Spleen (tissue), 11 donors: ENCODE data around the gene TTI1. TPM values are rescaled to one million over a fixed set of nuclear protein-coding genes. Genes with fewer than 3 reads are reported as not detected.
A peak's percentile ranks its signal among the peaks of the same experiment; 100 is the strongest.

Experiments
- DNase-seq: peaks from one replicate; pipeline ENCODE4 v3.0.0-alpha.2; 2020
- H3K27ac ChIP-seq, 8 donors: fragments of 200-600 bp; sonication (generic) in 7 of 8; 1 replicate in 4 of 8; 2 replicates in 4 of 8; pipeline versions ENCODE4 v1.5.0 to v1.8.0; 2016 to 2021; ENCODE audit warnings: inconsistent platforms in 4 of 8, mild to moderate bottlenecking in 4 of 8, moderate library complexity in 1 of 8
- H3K27me3 ChIP-seq, 7 donors: fragments of 200-600 bp; sonication (generic) in 6 of 7; replicated peaks in 1 of 7; 1 replicate in 4 of 7; 2 replicates in 3 of 7; pipeline versions ENCODE4 v1.5.0 to v1.8.0; 2016 to 2021; ENCODE audit warnings: inconsistent platforms in 3 of 7, mild to moderate bottlenecking in 1 of 7
- H3K36me3 ChIP-seq, 6 donors: fragments of 200-600 bp; sonication (generic) in 5 of 6; 1 replicate in 4 of 6; 2 replicates in 2 of 6; pipeline versions ENCODE4 v1.5.0 to v1.8.0; 2016 to 2021; ENCODE audit warnings: inconsistent platforms in 2 of 6
- H3K4me1 ChIP-seq, 6 donors: fragments of 200-600 bp; sonication (generic) in 5 of 6; 1 replicate in 3 of 6; 2 replicates in 3 of 6; pipeline versions ENCODE4 v1.5.0 to v1.8.0; 2016 to 2021; ENCODE audit warnings: inconsistent platforms in 3 of 6
- H3K4me3 ChIP-seq, 8 donors: fragments of 200-600 bp; sonication (generic) in 7 of 8; 1 replicate in 4 of 8; 2 replicates in 4 of 8; pipeline versions ENCODE4 v1.5.0 to v1.8.0; 2016 to 2021; ENCODE audit warnings: inconsistent platforms in 4 of 8, mild to moderate bottlenecking in 4 of 8, moderate library complexity in 2 of 8
- H3K9me3 ChIP-seq, 8 donors: fragments of 200-600 bp; sonication (generic) in 7 of 8; 1 replicate in 4 of 8; 2 replicates in 4 of 8; pipeline versions ENCODE4 v1.5.0 to v1.8.0; 2016 to 2021; ENCODE audit warnings: inconsistent platforms in 4 of 8
- CTCF ChIP-seq, 11 experiments: fragments of 200-600 bp in 7 of 11; fragments of 450-650 bp in 4 of 11; sonication (generic) in 4 of 11; IDR thresholded peaks in 8 of 11; conservative IDR thresholded peaks in 3 of 11; 1 replicate in 7 of 11; 2 replicates in 4 of 11; pipeline versions ENCODE4 v1.4.0 to v1.8.0; 2016 to 2021; ENCODE audit warnings: antibody characterized with exemption in 11 of 11, inconsistent platforms in 4 of 11, mild to moderate bottlenecking in 1 of 11
- POLR2A ChIP-seq, 3 donors: fragments of 450-650 bp; IDR thresholded peaks; one replicate each; pipeline ENCODE4 v1.5.1; 2017; ENCODE audit warnings: antibody characterized with exemption in 3 of 3, mild to moderate bottlenecking in 1 of 3
- POLR2AphosphoS5 ChIP-seq, 3 donors: sonication (generic); formaldehyde crosslinking; IDR thresholded peaks; one replicate each; pipeline ENCODE4 v1.5.1; 2017; ENCODE audit warnings: antibody characterized with exemption in 3 of 3
- WGBS, 5 donors: extraction: QIAGEN DNeasy Blood & Tissue Kit in 3 of 5; methylation state at CpG; one replicate each; pipeline versions ENCODE4 v1.1.5 to v1.1.7; 2013 to 2018; 5-methylcytosine and 5-hydroxymethylcytosine counted together
- intact Hi-C: fragments of 100-400 bp; cut with DNase I; formaldehyde crosslinking; loops from one replicate; pipeline ENCODE4 v1.15.0; 2023; ENCODE audit warnings: low total_unique reads
- polyA plus RNA-seq, 3 donors: library from polyadenylated mRNA; stranded (reverse); fragments of 200-250 nt; gene quantifications; one replicate each; pipeline ENCODE4 v1.2.1, GENCODE V29; 2013
- total RNA-seq, 7 donors: library from RNA; depleted of rRNA in 3 of 7; stranded (reverse); fragments of >200 nt in 3 of 7; fragmentation: NEBNext Ultra II Directional in 4 of 7; extraction: Animal tissue kit (Norgen Biotek cat#: 25700) in 4 of 7; gene quantifications; one replicate each; pipeline versions ENCODE4 v1.1.0 to v1.2.1, GENCODE V29; 2016 to 2021
- donor health status: healthy with polysubstance abuse.
- donor health status: DM: no; HTN: no; CAD: no; lungs with moderate emphysema.
- donor health status: DM: no; HTN: no; CAD: no.
- donor health status: Bipolar disorder and iron deficiency.
- donor health status: healthy.
- donor health status: DM: no; HTN: no; CAD: no.
- donor health status: DM: yes; HTN: yes; CAD: no.

TTI1 gene
- total and polyA plus RNA-seq, 10 donors: 5.9 to 25.2 (median 19.1) TPM

GRCh38 chr20:38066969-38067716, 33.9 kb upstream of the TTI1 start:
- intact Hi-C loops: no loop called here
- peaks cover 0 to 21% (median 5%) of the 10 kb centered on the region in 6 donors for H3K4me1 ChIP-seq
- WGBS, 5 donors: 68 to 84% (median 78%) methylated on average over 9 of the region's 9 CpGs
- H3K36me3 ChIP-seq: peaks cover 4 to 100% (median 78%) of the 10 kb centered on the region in 6 donors
- no peaks in the 10 kb centered on the region for H3K27me3 ChIP-seq
- H3K4me3 ChIP-seq: no peak overlapping the region
- H3K9me3 ChIP-seq: no peaks in the 10 kb centered on the region
- DNase-seq: no peak
- TF ChIP-seq POLR2AphosphoS5 (IDR thresholded peaks at IDR 0.05): no peak
- no peak for TF ChIP-seq POLR2A (IDR thresholded peaks at IDR 0.05)
- no peak for TF ChIP-seq CTCF (IDR thresholded peaks at IDR 0.05 in 8 of 11, conservative IDR thresholded peaks at IDR 0.05 in 3 of 11)
- H3K27ac ChIP-seq: peak overlapping the region in 4 of 8 donors; percentile 7 to 20 (median 10)

- no peak overlapping the region for H3K4me3 ChIP-seq
- H3K9me3 ChIP-seq: no peaks in the 10 kb centered on the region
- TF ChIP-seq POLR2A (IDR thresholded peaks at IDR 0.05) (no peak), CTCF (IDR thresholded peaks at IDR 0.05 in 8 of 11, conservative IDR thresholded peaks at IDR 0.05 in 3 of 11) (no peak), POLR2AphosphoS5 (IDR thresholded peaks at IDR 0.05) (no peak)
- peaks cover 4 to 100% (median 77%) of the 10 kb centered on the region in 6 donors for H3K36me3 ChIP-seq
- H3K27me3 ChIP-seq: no peaks in the 10 kb centered on the region
- DNase-seq: no peak
- 84 to 89% (median 86%) methylated on average over 10 of the region's 10 CpGs for WGBS, 5 donors
- no peak overlapping the region for H3K27ac ChIP-seq
- intact Hi-C loops: no loop called here
- H3K4me1 ChIP-seq: peaks cover 0 to 21% (median 5%) of the 10 kb centered on the region in 6 donors
Measured at GRCh38 chr20:38065764-38066375, 32.6 kb upstream of the TTI1 start.

GRCh38 chr20:38063911-38064530, 30.8 kb upstream of the TTI1 start:
- DNase-seq: no peak
- Histone ChIP-seq H3K4me3 (no peak overlapping the region), H3K27me3 (no peaks in the 10 kb centered on the region), H3K9me3 (no peaks in the 10 kb centered on the region), H3K36me3 (peaks cover 6 to 100% (median 78%) of the 10 kb centered on the region in 6 donors), H3K4me1 (peaks cover 0 to 26% (median 5%) of the 10 kb centered on the region in 6 donors), H3K27ac (peak overlapping the region in 3 of 8 donors; percentile 15 to 35 (median 32))
- TF ChIP-seq POLR2A (IDR thresholded peaks at IDR 0.05): no peak
- no peak for TF ChIP-seq POLR2AphosphoS5 (IDR thresholded peaks at IDR 0.05)
- TF ChIP-seq CTCF (IDR thresholded peaks at IDR 0.05 in 8 of 11, conservative IDR thresholded peaks at IDR 0.05 in 3 of 11): no peak
- WGBS, 5 donors: 54 to 77% (median 65%) methylated on average over 7 of the region's 7 CpGs
- intact Hi-C loops: no loop called here

- intact Hi-C loops: no loop called here
- Histone ChIP-seq H3K4me3 (no peak overlapping the region), H3K27me3 (no peaks in the 10 kb centered on the region), H3K36me3 (peaks cover 6 to 100% (median 78%) of the 10 kb centered on the region in 6 donors), H3K4me1 (peaks cover 0 to 26% (median 5%) of the 10 kb centered on the region in 6 donors), H3K9me3 (no peaks in the 10 kb centered on the region), H3K27ac (no peak overlapping the region)
- DNase-seq: no peak
- 84 to 93% (median 87%) methylated on average over 5 of the region's 5 CpGs for WGBS, 5 donors
- TF ChIP-seq POLR2AphosphoS5 (IDR thresholded peaks at IDR 0.05): no peak
- no peak for TF ChIP-seq POLR2A (IDR thresholded peaks at IDR 0.05)
- no peak for TF ChIP-seq CTCF (IDR thresholded peaks at IDR 0.05 in 8 of 11, conservative IDR thresholded peaks at IDR 0.05 in 3 of 11)
Measured at GRCh38 chr20:38062890-38063289, 29.6 kb upstream of the TTI1 start.
